Activated CD4-positive, alpha-beta memory T cell treated with anti-CD3 and anti-CD28 coated beads, Interleukin-2, amount 10 ng/mL, durations not matched to agents 7 days and 5 days (primary cell): Measurements from ENCODE around the gene TOP3B. TPM values are rescaled to one million over a fixed set of nuclear protein-coding genes. Genes with fewer than 3 reads are reported as not detected.

ENCODE experiments used
- CTCF ChIA-PET: fragments of 350-600 bp; sonication (Branson Sonifier 250); formaldehyde crosslinking; loops from one replicate; lab custom pipeline; 2021; ENCODE audit warnings: antibody characterized with exemption, inconsistent platforms; lab: Charles Lee
- POLR2A ChIA-PET: fragments of 350-600 bp; sonication (Branson Sonifier 250); formaldehyde crosslinking; loops from one replicate; lab custom pipeline; 2021; ENCODE audit warnings: antibody characterized with exemption; lab: Charles Lee
- DNase-seq: peaks from one replicate; pipeline ENCODE4 v3.0.0-alpha.2; 2020
- H3K27ac Mint-ChIP-seq: one replicate; pipeline ENCODE4 v1.8.0; 2021; ENCODE audit warnings: mild to moderate bottlenecking, mixed read lengths
- H3K27me3 Mint-ChIP-seq: one replicate; pipeline ENCODE4 v1.8.0; 2021; ENCODE audit warnings: mixed read lengths
- H3K36me3 Mint-ChIP-seq: one replicate; pipeline ENCODE4 v1.8.0; 2021; ENCODE audit warnings: low read depth, mixed read lengths
- H3K4me1 Mint-ChIP-seq: one replicate; pipeline ENCODE4 v1.8.0; 2021; ENCODE audit warnings: mixed read lengths
- H3K4me3 Mint-ChIP-seq: one replicate; pipeline ENCODE4 v1.8.0; 2021; ENCODE audit warnings: mild to moderate bottlenecking, mixed read lengths
- H3K9me3 Mint-ChIP-seq: one replicate; pipeline ENCODE4 v1.8.0; 2021; ENCODE audit warnings: mixed read lengths
- total RNA-seq, 2 experiments: library from RNA; stranded (reverse); gene quantifications; one replicate each; pipeline ENCODE4 v1.2.3, GENCODE V29; 2021

The TOP3B gene
- total RNA-seq, 2 experiments from 2014 or later = 42.6 to 42.7 TPM

- ChIA-PET POLR2A (no interaction called here), CTCF (no interaction called here)
- H3K27ac Mint-ChIP-seq = no peak overlapping the region
- H3K27me3 Mint-ChIP-seq = no peaks in the 10 kb centered on the region
- no peaks in the 10 kb centered on the region for H3K36me3 Mint-ChIP-seq
- no peak for DNase-seq
- no peak overlapping the region for H3K4me3 Mint-ChIP-seq
- no peaks in the 10 kb centered on the region for H3K9me3 Mint-ChIP-seq
- H3K4me1 Mint-ChIP-seq = no peaks in the 10 kb centered on the region
These were observed 54.5 kb downstream of the TOP3B start for GRCh38 chr22:21928048-21928447.

DNA sequence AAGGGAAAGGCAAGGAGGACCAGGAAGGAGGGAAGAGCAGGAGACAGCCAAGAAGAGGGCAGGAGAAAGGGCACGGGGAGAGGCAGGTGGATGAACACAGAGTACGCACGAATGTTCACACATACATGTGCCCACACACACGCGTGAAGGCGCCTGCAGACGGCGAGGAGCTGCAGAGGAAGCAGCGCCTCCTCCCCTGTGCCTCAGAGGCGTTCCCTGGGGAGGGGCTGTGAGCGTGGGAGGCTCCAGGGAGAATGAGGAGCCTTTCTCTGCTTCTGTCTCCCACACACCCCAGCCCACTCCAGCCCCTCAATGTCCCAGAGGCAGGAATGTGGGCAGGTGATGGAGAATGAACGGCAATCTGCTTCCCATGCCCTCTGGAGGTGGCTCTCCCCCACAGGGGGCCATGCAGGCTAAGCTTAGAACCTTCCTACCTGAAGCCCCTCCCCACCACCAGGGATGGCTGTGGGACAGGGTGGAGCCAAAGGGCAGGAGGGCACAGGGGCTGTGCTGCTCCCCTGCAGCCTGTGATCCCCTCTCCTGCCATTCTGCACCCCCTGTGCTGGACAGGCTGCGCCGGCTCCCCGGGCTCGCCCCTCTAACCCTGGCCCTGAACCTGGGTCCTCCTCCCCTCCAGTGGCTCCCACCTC, 55.3 kb downstream of the TOP3B start:
- CTCF ChIA-PET = no interaction called here
- no peaks in the 10 kb centered on the region for H3K27me3 Mint-ChIP-seq
- no peak overlapping the region for H3K27ac Mint-ChIP-seq

GRCh38 chr22:21926728-21927127, 55.9 kb downstream of the TOP3B start:
- no peak overlapping the region for H3K27ac Mint-ChIP-seq
- H3K27me3 Mint-ChIP-seq = no peaks in the 10 kb centered on the region
- H3K4me3 Mint-ChIP-seq = no peak overlapping the region
- DNase-seq = no peak
- H3K9me3 Mint-ChIP-seq = no peaks in the 10 kb centered on the region
- ChIA-PET CTCF (interaction anchor here (1.1 kb wide), 1 partner anchor 10 kb away, joined by 3 read pairs; no protein-coding TSS in a partner anchor), POLR2A (no interaction called here)
- no peaks in the 10 kb centered on the region for H3K4me1 Mint-ChIP-seq
- no peaks in the 10 kb centered on the region for H3K36me3 Mint-ChIP-seq

More for the DNA sequence above, 55.3 kb downstream of the TOP3B start:
- no peaks in the 10 kb centered on the region for H3K9me3 Mint-ChIP-seq
- H3K4me3 Mint-ChIP-seq = no peak overlapping the region
- POLR2A ChIA-PET = no interaction called here
- no peaks in the 10 kb centered on the region for H3K36me3 Mint-ChIP-seq
- no peaks in the 10 kb centered on the region for H3K4me1 Mint-ChIP-seq
- DNase-seq = no peak

DNA sequence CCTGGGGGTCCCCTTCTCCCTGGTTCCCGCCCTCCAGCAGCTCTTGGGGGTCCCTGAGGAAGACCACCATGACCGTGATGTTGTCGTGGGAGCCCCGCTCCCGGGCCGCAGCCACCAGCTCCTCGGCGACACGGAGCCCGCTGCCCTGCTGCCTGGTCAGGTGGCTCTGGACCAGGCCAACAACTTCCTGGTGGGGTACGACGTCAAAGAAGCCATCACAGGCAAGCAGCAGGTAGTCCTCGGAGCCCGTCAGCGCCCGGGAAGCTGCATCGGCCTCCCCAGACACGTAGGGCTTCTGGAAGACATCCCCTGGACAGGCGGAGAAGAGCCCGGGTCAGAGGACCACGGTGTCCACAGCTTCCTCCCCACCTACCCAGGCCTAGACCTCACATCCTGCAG, 59.4 kb downstream of the TOP3B start:
- no peaks in the 10 kb centered on the region for H3K36me3 Mint-ChIP-seq
- ChIA-PET CTCF (no interaction called here), POLR2A (no interaction called here)
- no peak overlapping the region for H3K4me3 Mint-ChIP-seq
- DNase-seq = no peak
- no peak overlapping the region for H3K27ac Mint-ChIP-seq
- no peaks in the 10 kb centered on the region for H3K27me3 Mint-ChIP-seq
- H3K4me1 Mint-ChIP-seq = no peaks in the 10 kb centered on the region
- H3K9me3 Mint-ChIP-seq = no peaks in the 10 kb centered on the region

- H3K27me3 Mint-ChIP-seq = no peaks in the 10 kb centered on the region
- CTCF ChIA-PET = no interaction called here
- H3K9me3 Mint-ChIP-seq = no peaks in the 10 kb centered on the region
- H3K4me1 Mint-ChIP-seq = no peaks in the 10 kb centered on the region
- POLR2A ChIA-PET = no interaction called here
- DNase-seq = no peak
- H3K27ac Mint-ChIP-seq = no peak overlapping the region
- no peaks in the 10 kb centered on the region for H3K36me3 Mint-ChIP-seq
- no peak overlapping the region for H3K4me3 Mint-ChIP-seq
These were observed 60.0 kb downstream of the TOP3B start for GRCh38 chr22:21922370-21923162.

- H3K9me3 Mint-ChIP-seq = no peaks in the 10 kb centered on the region
- no peaks in the 10 kb centered on the region for H3K27me3 Mint-ChIP-seq
- DNase-seq = no peak
- H3K4me3 Mint-ChIP-seq = no peak overlapping the region
- ChIA-PET CTCF (no interaction called here), POLR2A (no interaction called here)
- H3K36me3 Mint-ChIP-seq = no peaks in the 10 kb centered on the region
- no peak overlapping the region for H3K27ac Mint-ChIP-seq
- H3K4me1 Mint-ChIP-seq = no peaks in the 10 kb centered on the region
These were observed 60.9 kb downstream of the TOP3B start for GRCh38 chr22:21921729-21922128.

- no peaks in the 10 kb centered on the region for H3K27me3 Mint-ChIP-seq
- H3K4me3 Mint-ChIP-seq = no peak overlapping the region
- ChIA-PET CTCF (no interaction called here), POLR2A (no interaction called here)
- no peak for DNase-seq
- H3K36me3 Mint-ChIP-seq = no peaks in the 10 kb centered on the region
- no peak overlapping the region for H3K27ac Mint-ChIP-seq
- no peaks in the 10 kb centered on the region for H3K4me1 Mint-ChIP-seq
- no peaks in the 10 kb centered on the region for H3K9me3 Mint-ChIP-seq
These were observed 61.3 kb downstream of the TOP3B start for GRCh38 chr22:21921184-21921721.

- CTCF ChIA-PET = no interaction called here
- POLR2A ChIA-PET = no interaction called here
- Mint-ChIP-seq H3K9me3 (no peaks in the 10 kb centered on the region), H3K4me3 (no peak overlapping the region), H3K36me3 (no peaks in the 10 kb centered on the region), H3K4me1 (no peaks in the 10 kb centered on the region), H3K27me3 (no peaks in the 10 kb centered on the region), H3K27ac (no peak overlapping the region)
- DNase-seq = no peak
These were observed 62.0 kb downstream of the TOP3B start for GRCh38 chr22:21920341-21921183.

DNA sequence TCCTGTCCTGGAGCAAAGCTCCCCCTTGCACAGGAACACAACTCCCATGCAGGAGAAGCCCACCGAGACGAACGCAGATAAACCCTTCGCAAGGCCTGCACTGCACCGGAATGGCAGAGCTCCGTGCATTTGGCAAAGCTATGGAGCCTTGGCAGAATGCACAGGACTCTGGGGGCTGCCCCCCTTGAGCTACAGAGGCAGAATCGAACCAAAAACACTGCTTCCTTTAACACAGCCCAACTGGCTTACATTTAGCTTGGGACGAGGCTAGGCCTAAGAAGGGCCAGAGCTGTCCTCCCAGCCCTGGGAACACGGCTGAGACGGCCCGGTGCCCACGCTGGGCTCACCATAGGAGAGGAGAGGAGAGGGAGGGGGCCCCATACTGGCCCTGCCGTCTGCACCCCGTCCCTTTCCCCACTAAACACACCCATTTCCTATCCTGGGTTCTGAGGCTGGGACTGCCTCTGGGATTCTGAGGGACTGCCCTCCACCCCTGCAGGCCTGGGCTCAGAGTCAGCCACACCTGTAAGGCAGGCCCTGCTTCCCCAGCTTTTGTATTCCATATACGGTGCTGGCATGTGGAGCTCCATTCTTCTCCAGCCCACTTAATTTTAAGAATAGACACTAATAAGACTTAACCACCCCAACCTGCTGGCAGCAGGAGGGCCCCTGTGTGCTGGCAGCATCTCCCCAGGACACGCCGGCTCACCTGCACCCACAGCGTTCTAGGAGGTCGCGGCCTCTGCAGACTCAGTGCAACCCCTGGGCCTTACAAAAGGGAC, 62.9 kb downstream of the TOP3B start:
- no peak for DNase-seq
- Mint-ChIP-seq H3K27me3 (no peaks in the 10 kb centered on the region), H3K9me3 (no peaks in the 10 kb centered on the region), H3K4me3 (no peak overlapping the region), H3K4me1 (no peaks in the 10 kb centered on the region), H3K27ac (no peak overlapping the region), H3K36me3 (no peaks in the 10 kb centered on the region)
- ChIA-PET CTCF (no interaction called here), POLR2A (no interaction called here)

- Mint-ChIP-seq H3K27ac (no peak overlapping the region), H3K4me1 (no peaks in the 10 kb centered on the region), H3K36me3 (no peaks in the 10 kb centered on the region), H3K27me3 (no peaks in the 10 kb centered on the region), H3K9me3 (no peaks in the 10 kb centered on the region), H3K4me3 (no peak overlapping the region)
- CTCF ChIA-PET = no interaction called here
- POLR2A ChIA-PET = no interaction called here
- no peak for DNase-seq
These were observed 64.0 kb downstream of the TOP3B start for GRCh38 chr22:21918466-21919185.

GRCh38 chr22:21917959-21918261, 64.7 kb downstream of the TOP3B start:
- Mint-ChIP-seq H3K4me3 (no peak overlapping the region), H3K9me3 (no peaks in the 10 kb centered on the region), H3K27me3 (no peaks in the 10 kb centered on the region), H3K4me1 (no peaks in the 10 kb centered on the region), H3K27ac (no peak overlapping the region), H3K36me3 (no peaks in the 10 kb centered on the region)
- no peak for DNase-seq
- POLR2A ChIA-PET = no interaction called here
- CTCF ChIA-PET = no interaction called here
